Measurements from ENCODE around the gene SPOP. TPM values are rescaled to one million over a fixed set of nuclear protein-coding genes. Genes with fewer than 3 reads are reported as not detected.

Gene SPOP
- total RNA-seq, 1 donor from 2014 or later = 87.3 TPM

DNA sequence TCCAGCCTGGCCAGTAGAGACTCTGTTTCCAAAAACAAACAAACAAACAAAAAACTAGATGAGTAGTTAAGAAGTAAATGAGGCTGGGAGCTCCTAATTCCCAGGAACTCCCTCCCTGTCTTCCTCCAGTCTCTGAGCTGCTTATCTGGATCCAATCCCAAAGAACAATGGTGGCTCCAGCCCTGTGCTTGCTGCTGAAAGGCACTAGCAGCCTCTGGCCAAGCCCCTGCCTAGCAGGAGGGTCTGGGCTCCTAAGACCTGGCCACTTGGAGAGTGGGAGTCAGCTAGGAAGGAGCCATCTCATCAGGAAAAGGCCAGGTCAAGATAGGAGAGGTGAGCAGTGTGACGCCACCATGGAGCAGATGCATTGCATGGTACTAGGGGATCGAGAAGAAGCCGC lies 44.2 kb upstream of the SPOP start:
- Histone ChIP-seq H3K36me3 (peaks cover 49% of the 10 kb centered on the region), H3K4me3 (no peak overlapping the region), H3K27me3 (no peaks in the 10 kb centered on the region), H3K9me3 (no peaks in the 10 kb centered on the region), H3K4me1 (peaks cover 14% of the 10 kb centered on the region), H3K27ac (no peak overlapping the region)
- ATAC-seq = no peak
- intact Hi-C loops (cut with DNase I) = no loop called here
- no peak for DNase-seq
- TF ChIP-seq, protein P1, sequence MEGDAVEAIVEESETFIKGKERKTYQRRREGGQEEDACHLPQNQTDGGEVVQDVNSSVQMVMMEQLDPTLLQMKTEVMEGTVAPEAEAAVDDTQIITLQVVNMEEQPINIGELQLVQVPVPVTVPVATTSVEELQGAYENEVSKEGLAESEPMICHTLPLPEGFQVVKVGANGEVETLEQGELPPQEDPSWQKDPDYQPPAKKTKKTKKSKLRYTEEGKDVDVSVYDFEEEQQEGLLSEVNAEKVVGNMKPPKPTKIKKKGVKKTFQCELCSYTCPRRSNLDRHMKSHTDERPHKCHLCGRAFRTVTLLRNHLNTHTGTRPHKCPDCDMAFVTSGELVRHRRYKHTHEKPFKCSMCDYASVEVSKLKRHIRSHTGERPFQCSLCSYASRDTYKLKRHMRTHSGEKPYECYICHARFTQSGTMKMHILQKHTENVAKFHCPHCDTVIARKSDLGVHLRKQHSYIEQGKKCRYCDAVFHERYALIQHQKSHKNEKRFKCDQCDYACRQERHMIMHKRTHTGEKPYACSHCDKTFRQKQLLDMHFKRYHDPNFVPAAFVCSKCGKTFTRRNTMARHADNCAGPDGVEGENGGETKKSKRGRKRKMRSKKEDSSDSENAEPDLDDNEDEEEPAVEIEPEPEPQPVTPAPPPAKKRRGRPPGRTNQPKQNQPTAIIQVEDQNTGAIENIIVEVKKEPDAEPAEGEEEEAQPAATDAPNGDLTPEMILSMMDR (IDR thresholded peaks at IDR 0.05) = no peak

DNA sequence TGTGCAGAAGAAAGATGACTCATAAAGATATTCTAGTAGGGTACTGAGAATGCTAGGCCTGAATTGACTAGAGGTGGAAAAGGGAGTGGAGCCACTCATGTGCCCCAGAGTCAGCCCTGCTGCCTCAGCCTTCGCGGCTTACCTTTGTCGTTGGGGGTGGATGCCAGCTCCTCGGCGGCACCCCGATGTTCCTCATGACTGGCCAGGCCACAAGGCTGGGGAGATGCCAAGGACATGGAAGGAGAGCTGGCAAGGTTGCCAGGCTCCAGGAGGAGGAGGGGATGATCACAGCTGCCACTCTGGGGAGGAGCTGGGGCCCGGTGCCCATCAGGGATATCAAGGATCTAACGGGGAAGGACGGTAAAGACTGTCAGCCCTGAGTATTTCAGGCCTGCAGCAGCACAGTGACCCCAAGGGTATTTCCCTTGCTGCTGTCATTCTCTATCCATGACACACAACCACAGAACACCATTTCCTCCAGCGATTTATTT lies 39.5 kb upstream of the SPOP start:
- intact Hi-C loops (cut with DNase I) = loop anchor here (5.0 kb wide), 1 partner anchor 45 kb away; the partner anchor contains the start of gene FAM117A
- ATAC-seq (no peak), DNase-seq (no peak)
- peaks cover 82% of the 10 kb centered on the region for H3K36me3 ChIP-seq
- TF ChIP-seq, protein P1 (IDR thresholded peaks at IDR 0.05) = no peak
- no peaks in the 10 kb centered on the region for H3K27me3 ChIP-seq
- no peak overlapping the region for H3K4me3 ChIP-seq
- no peak overlapping the region for H3K27ac ChIP-seq
- H3K4me1 ChIP-seq = no peaks in the 10 kb centered on the region
- no peaks in the 10 kb centered on the region for H3K9me3 ChIP-seq

DNA sequence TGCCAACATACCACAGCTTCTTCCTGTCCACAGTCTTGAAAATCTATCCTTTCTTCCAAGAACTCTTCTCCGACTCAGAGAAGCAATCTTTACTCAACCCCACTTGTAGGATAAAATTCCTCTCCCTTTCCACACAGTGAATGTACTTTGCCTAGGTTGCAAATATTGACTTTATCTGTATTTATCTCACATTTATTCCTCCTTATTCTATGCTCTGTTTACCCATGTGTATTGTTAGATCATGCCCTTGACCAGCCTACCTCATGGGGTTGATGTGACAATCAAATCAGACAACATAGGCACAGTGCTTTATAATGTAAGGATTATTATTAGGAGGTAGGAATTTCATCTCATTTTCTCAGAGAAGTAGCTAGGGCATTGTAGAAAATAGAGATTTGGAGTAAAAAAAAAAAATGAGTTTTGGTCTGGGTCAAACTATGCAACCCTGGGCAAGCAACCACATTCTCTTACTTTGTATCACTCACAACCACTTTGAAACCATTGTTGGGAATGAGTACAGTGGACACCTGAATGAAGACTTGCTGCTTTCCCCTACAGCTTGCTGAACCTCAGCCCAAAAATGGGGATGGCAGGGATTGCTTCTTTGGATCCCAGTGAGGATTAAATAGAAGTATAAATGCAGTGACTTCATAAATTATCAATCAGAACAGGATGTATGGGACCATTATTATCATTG lies 38.9 kb upstream of the SPOP start:
- Histone ChIP-seq H3K4me3 (no peak overlapping the region), H3K9me3 (no peaks in the 10 kb centered on the region), H3K36me3 (peaks cover 76% of the 10 kb centered on the region), H3K27ac (peak overlapping the region; percentile 2), H3K4me1 (no peaks in the 10 kb centered on the region), H3K27me3 (no peaks in the 10 kb centered on the region)
- no peak for DNase-seq
- ATAC-seq = no peak
- intact Hi-C loops (cut with DNase I) = loop anchor here (5.0 kb wide), 1 partner anchor 45 kb away; the partner anchor contains the start of gene FAM117A
- TF ChIP-seq, protein P1 (IDR thresholded peaks at IDR 0.05) = no peak

DNA sequence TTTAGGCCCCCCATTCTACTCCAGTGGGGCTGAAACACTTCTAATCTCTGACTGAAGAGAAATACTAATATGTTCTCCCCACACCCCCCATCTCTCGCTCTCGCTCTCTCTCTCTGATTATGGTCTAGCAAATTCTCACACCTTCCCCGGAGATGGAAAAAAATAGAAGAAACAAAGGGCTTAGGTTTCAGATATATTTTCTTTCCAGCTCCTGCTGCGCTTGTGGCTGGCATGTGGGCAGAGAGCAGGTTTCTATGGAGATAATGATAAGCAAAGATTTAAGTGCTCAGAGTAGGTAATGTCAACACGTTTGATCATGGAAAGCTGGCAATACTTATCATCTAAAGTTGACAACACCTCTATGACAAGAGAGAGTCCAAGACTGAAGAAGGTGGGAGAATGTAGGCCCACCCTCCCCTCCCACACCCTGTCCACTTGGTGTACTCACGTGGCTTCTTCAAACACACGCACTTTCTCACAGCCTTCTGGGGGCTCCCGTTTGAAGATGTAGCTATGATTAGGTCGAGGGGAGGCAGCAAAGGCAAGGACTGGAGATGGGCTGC lies 37.9 kb upstream of the SPOP start:
- ATAC-seq = no peak
- Histone ChIP-seq H3K27me3 (no peaks in the 10 kb centered on the region), H3K36me3 (peaks cover 74% of the 10 kb centered on the region), H3K27ac (no peak overlapping the region), H3K4me1 (no peaks in the 10 kb centered on the region), H3K4me3 (no peak overlapping the region), H3K9me3 (no peaks in the 10 kb centered on the region)
- DNase-seq = no peak
- intact Hi-C loops (cut with DNase I) = loop anchor here (5.0 kb wide), 1 partner anchor 47 kb away; the partner anchor contains the start of gene FAM117A
- TF ChIP-seq, protein P1 (IDR thresholded peaks at IDR 0.05) = no peak

DNA sequence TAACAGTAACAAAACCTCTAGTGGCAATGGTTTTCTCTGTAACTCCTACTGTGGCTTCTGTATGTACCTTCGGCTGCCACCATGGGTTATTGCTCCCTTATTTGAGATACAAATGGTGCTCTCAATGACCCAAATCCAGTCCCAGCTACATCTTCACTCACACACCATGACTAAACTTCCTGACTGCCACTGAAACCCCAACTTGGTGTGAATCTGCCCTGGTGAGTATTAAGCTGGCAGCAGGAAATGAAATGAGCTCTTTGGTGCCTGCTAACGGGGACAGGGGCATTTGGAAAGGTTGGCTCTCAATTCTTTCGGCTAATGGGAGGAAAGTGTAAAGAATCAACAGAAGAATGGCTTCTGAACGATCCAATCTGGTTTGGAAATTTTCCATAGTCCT lies 37.3 kb upstream of the SPOP start:
- no peak for DNase-seq
- Histone ChIP-seq H3K36me3 (peaks cover 70% of the 10 kb centered on the region), H3K9me3 (no peaks in the 10 kb centered on the region), H3K27ac (no peak overlapping the region), H3K4me3 (no peak overlapping the region), H3K4me1 (no peaks in the 10 kb centered on the region), H3K27me3 (no peaks in the 10 kb centered on the region)
- intact Hi-C loops (cut with DNase I) = loop anchor here (5.0 kb wide), 1 partner anchor 47 kb away; the partner anchor contains the start of gene FAM117A
- ATAC-seq = no peak
- TF ChIP-seq, protein P1 (IDR thresholded peaks at IDR 0.05) = no peak
